ENCODE results near the gene RBMS1.

- no peak for TF ChIP-seq CTCF (IDR thresholded peaks at IDR 0.05)
- TF ChIP-seq EP300 (IDR thresholded peaks at IDR 0.05), result no peak
Measured at GRCh38 chr2:160326786-160327185, 166.8 kb downstream of the RBMS1 start.

Data from tibial nerve (tissue), 4 donors.